Measurements from ENCODE around the gene HIP1.
"Not testable (repeated sequence)": the region's sequence is repeated elsewhere in the genome, so short reads cannot be mapped to it uniquely, and the experiment has no call there.

HIP1 gene

GRCh38 chr7:75609416-75609815, 129.3 kb downstream of the HIP1 start:
- DNase-seq (ENCODE audit: low spot score): not testable (repeated sequence)

- no peak for DNase-seq (ENCODE audit: low spot score)
Observed at GRCh38 chr7:75608451-75609122, 130.2 kb downstream of the HIP1 start.

- no peak for DNase-seq (ENCODE audit: low spot score)
Observed at GRCh38 chr7:75604408-75604807, 134.3 kb downstream of the HIP1 start.

GRCh38 chr7:75602831-75603230, 135.9 kb downstream of the HIP1 start:
- DNase-seq (ENCODE audit: low spot score): not testable (repeated sequence)

GRCh38 chr7:75601539-75601938, 137.2 kb downstream of the HIP1 start:
- DNase-seq (ENCODE audit: low spot score): no peak

GRCh38 chr7:75600748-75601147, 138.0 kb downstream of the HIP1 start:
- DNase-seq (ENCODE audit: low spot score): not testable (repeated sequence)

GRCh38 chr7:75599244-75599781, 139.4 kb downstream of the HIP1 start:
- peak; percentile 20 for DNase-seq (ENCODE audit: low spot score)

GRCh38 chr7:75596727-75597614, 141.8 kb downstream of the HIP1 start:
- peak; percentile 51 for DNase-seq (ENCODE audit: low spot score)

- no peak for DNase-seq (ENCODE audit: low spot score)
Observed at GRCh38 chr7:75595766-75596165, 143.0 kb downstream of the HIP1 start.

- not testable (repeated sequence) for DNase-seq (ENCODE audit: low spot score)
Observed at GRCh38 chr7:75593500-75594184, 145.1 kb downstream of the HIP1 start.

GRCh38 chr7:75591467-75592255, 147.1 kb downstream of the HIP1 start:
- no peak for DNase-seq (ENCODE audit: low spot score)

GRCh38 chr7:75590373-75591005, 148.3 kb downstream of the HIP1 start:
- DNase-seq (ENCODE audit: low spot score): no peak

GRCh38 chr7:75584354-75584753, 154.4 kb downstream of the HIP1 start:
- no peak for DNase-seq (ENCODE audit: low spot score)

- no peak for DNase-seq (ENCODE audit: low spot score)
Observed at GRCh38 chr7:75583255-75583654, 155.5 kb downstream of the HIP1 start.

- no peak for DNase-seq (ENCODE audit: low spot score)
Observed at GRCh38 chr7:75579899-75580298, 158.8 kb downstream of the HIP1 start.

GRCh38 chr7:75578081-75578480, 160.7 kb downstream of the HIP1 start:
- no peak for DNase-seq (ENCODE audit: low spot score)

GRCh38 chr7:75575488-75576121, 163.1 kb downstream of the HIP1 start:
- DNase-seq (ENCODE audit: low spot score): no peak

- DNase-seq (ENCODE audit: low spot score): no peak
Observed at GRCh38 chr7:75573477-75574019, 165.2 kb downstream of the HIP1 start.

GRCh38 chr7:75572814-75573213, 165.9 kb downstream of the HIP1 start:
- DNase-seq (ENCODE audit: low spot score): no peak

GRCh38 chr7:75572396-75572795, 166.3 kb downstream of the HIP1 start:
- DNase-seq (ENCODE audit: low spot score): no peak

Measured in kidney capillary endothelial cell (primary cell).